ENCODE results near the gene OXSR1. TPM values are rescaled to one million over a fixed set of nuclear protein-coding genes. Genes with fewer than 3 reads are reported as not detected.
"Not testable (repeated sequence)": the region's sequence is repeated elsewhere in the genome, so short reads cannot be mapped to it uniquely, and the experiment has no call there.

OXSR1 gene
- total RNA-seq, 4 donors from 2014 or later = 23.9 to 35.8 (median 29.9) TPM

GRCh38 chr3:38276917-38277630 lies 111.7 kb downstream of the OXSR1 start:
- Histone ChIP-seq H3K4me1 (no peaks in the 10 kb centered on the region), H3K9me3 (no peaks in the 10 kb centered on the region), H3K36me3 (peaks cover 0 to 48% (median 0%) of the 10 kb centered on the region in 3 donors), H3K27ac (no peak overlapping the region), H3K4me3 (no peak overlapping the region), H3K27me3 (no peaks in the 10 kb centered on the region)
- no peak for DNase-seq (ENCODE audit: low spot score in 2 of 2)
- 91 to 93% methylated on average over 12 to 13 of the region's 13 CpGs for WGBS, 2 donors
- TF ChIP-seq, protein P1, sequence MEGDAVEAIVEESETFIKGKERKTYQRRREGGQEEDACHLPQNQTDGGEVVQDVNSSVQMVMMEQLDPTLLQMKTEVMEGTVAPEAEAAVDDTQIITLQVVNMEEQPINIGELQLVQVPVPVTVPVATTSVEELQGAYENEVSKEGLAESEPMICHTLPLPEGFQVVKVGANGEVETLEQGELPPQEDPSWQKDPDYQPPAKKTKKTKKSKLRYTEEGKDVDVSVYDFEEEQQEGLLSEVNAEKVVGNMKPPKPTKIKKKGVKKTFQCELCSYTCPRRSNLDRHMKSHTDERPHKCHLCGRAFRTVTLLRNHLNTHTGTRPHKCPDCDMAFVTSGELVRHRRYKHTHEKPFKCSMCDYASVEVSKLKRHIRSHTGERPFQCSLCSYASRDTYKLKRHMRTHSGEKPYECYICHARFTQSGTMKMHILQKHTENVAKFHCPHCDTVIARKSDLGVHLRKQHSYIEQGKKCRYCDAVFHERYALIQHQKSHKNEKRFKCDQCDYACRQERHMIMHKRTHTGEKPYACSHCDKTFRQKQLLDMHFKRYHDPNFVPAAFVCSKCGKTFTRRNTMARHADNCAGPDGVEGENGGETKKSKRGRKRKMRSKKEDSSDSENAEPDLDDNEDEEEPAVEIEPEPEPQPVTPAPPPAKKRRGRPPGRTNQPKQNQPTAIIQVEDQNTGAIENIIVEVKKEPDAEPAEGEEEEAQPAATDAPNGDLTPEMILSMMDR (IDR thresholded peaks at IDR 0.05) = no peak
- TF ChIP-seq EP300 (IDR thresholded peaks at IDR 0.05) (no peak), POLR2A (IDR thresholded peaks at IDR 0.05) (no peak)

DNA sequence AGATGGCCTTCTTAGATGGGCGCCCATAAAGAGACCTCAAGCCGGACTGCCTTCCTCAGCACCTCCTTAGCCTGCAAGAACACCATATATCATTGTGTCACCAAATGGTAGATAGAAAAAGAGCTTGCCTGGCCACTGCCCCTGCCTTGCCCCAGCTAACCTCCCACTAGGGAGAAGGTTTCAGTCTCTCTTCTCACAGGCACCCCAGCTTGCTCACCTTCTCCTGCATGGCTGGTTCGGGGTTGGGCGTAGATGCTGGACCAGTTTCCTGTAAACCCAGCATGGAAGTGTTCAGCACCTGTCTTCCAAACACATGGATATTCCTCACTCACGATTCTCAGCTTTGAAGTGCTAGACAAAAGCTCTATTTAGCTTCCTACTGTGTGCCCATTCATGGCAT lies 113.5 kb downstream of the OXSR1 start:
- 86 to 93% methylated on average over 5 of the region's 5 CpGs for WGBS, 2 donors
- H3K36me3 ChIP-seq = peaks cover 0 to 48% (median 0%) of the 10 kb centered on the region in 3 donors
- no peaks in the 10 kb centered on the region for H3K4me1 ChIP-seq
- TF ChIP-seq EP300 (IDR thresholded peaks at IDR 0.05) (no peak), POLR2A (IDR thresholded peaks at IDR 0.05) (no peak)
- TF ChIP-seq, protein P1 (IDR thresholded peaks at IDR 0.05) = no peak
- H3K27me3 ChIP-seq = no peaks in the 10 kb centered on the region
- no peak for DNase-seq (ENCODE audit: low spot score in 2 of 2)
- H3K4me3 ChIP-seq = no peak overlapping the region
- H3K9me3 ChIP-seq = no peaks in the 10 kb centered on the region
- no peak overlapping the region for H3K27ac ChIP-seq

DNA sequence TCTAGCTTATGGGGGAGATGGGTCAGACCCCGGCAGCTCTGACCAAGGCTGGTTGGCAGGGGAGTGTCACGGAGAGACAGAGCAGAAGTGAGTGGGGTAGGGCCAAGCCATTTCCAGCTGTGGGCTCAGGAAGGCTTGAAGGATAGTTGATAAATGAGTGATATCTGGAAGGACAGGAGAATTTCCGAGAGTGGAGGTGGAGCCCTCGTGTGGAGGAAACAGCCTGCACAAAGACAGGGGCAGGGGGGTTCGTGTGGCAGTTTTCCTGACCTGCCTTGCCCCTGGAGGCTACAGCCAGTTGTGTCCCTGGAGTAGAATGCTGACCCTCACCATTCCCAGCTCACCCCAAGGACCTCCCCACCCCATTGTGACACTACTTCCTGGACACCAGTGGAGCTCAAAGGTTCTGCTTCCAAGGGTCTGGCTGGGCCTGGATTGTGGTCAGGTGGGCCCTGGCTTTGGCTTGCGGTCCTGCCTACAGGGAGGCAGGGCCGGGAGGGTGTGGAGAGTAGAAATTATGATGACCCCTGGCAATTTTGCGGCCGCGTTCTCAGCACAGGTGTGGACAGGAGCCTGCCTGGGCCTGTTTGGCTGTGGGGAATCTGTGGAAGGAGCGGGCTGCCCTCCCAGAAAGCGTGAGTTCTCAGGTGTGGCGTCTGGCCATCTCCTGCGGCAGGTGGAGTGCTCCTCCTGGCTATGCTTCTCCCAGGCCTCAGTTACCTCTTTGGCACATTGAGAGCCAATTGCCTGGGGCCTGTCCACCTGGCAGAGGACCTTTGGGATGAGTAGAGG lies 116.8 kb downstream of the OXSR1 start, which contains the start of gene SLC22A14:
Gene SLC22A14, plus strand, starts transcription at position 400 of the 792 bp plus-strand sequence. CDS start 23,733 bp downstream, outside the sequence.
- H3K4me3 ChIP-seq = no peak within 1 kb of the TSS
- whole genome bisulfite sequencing, 2 donors = 91% methylated on average over 14 of the region's 14 CpGs
- DNase-seq (ENCODE audit: low spot score in 2 of 2) = no peak
- H3K9me3 ChIP-seq = no peaks in the 10 kb centered on the region
- H3K27ac ChIP-seq = no peak within 1 kb of the TSS
- no peaks in the 10 kb centered on the region for H3K4me1 ChIP-seq
- TF ChIP-seq, protein P1 (IDR thresholded peaks at IDR 0.05) = no peak
- TF ChIP-seq POLR2A (IDR thresholded peaks at IDR 0.05) = no peak
- no peak for TF ChIP-seq EP300 (IDR thresholded peaks at IDR 0.05)
- H3K27me3 ChIP-seq = no peaks in the 10 kb centered on the region
- H3K36me3 ChIP-seq = peaks cover 0 to 16% (median 0%) of the 10 kb centered on the region in 3 donors

GRCh38 chr3:38283810-38284755 lies 118.7 kb downstream of the OXSR1 start:
- 65 to 69% methylated on average over 13 to 16 of the region's 16 CpGs for WGBS, 2 donors
- no peak for TF ChIP-seq EP300 (IDR thresholded peaks at IDR 0.05)
- no peak overlapping the region for H3K27ac ChIP-seq
- H3K27me3 ChIP-seq = no peaks in the 10 kb centered on the region
- no peak for DNase-seq (ENCODE audit: low spot score in 2 of 2)
- H3K4me1 ChIP-seq = no peaks in the 10 kb centered on the region
- no peak overlapping the region for H3K4me3 ChIP-seq
- H3K9me3 ChIP-seq = no peaks in the 10 kb centered on the region
- peaks cover 0 to 2% (median 0%) of the 10 kb centered on the region in 3 donors for H3K36me3 ChIP-seq

DNA sequence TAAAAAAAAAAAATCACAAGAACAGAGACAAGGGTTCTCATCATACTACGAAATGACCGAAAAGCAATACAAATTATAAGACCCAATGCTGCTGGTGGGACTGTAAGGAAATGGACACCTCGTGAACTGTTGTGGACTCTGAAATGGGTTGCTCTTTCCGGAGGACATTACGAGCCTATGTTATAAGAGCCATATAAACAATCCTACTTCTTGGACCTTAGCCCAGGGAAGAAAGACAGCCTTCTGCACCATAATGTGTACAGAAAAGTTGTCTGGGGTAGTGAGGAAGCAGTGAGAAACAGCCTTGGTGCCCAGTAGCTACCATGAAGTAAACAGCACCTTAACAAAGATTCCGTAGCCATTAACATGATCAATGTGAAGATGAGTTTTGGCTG lies 119.4 kb downstream of the OXSR1 start:
- Histone ChIP-seq H3K27me3 (no peaks in the 10 kb centered on the region), H3K27ac (no peak overlapping the region), H3K36me3 (peaks cover 0 to 2% (median 0%) of the 10 kb centered on the region in 3 donors), H3K4me1 (no peaks in the 10 kb centered on the region), H3K9me3 (no peaks in the 10 kb centered on the region), H3K4me3 (no peak overlapping the region)
- 79 to 93% methylated on average over 6 of the region's 6 CpGs for WGBS, 2 donors
- no peak for TF ChIP-seq EP300 (IDR thresholded peaks at IDR 0.05)
- no peak for TF ChIP-seq POLR2A (IDR thresholded peaks at IDR 0.05)
- TF ChIP-seq, protein P1 (IDR thresholded peaks at IDR 0.05) = no peak
- no peak for DNase-seq (ENCODE audit: low spot score in 2 of 2)

GRCh38 chr3:38289286-38290217 lies 124.2 kb downstream of the OXSR1 start:
- not testable (repeated sequence) for H3K36me3 ChIP-seq; H3K27me3 ChIP-seq; H3K9me3 ChIP-seq; H3K4me1 ChIP-seq; H3K4me3 ChIP-seq; DNase-seq (ENCODE audit: low spot score in 2 of 2); H3K27ac ChIP-seq
- WGBS, 2 donors = 90 to 92% methylated on average over 16 of the region's 16 CpGs

GRCh38 chr3:38297053-38297452 lies 131.7 kb downstream of the OXSR1 start:
- H3K4me1 ChIP-seq; H3K27ac ChIP-seq; H3K4me3 ChIP-seq; H3K36me3 ChIP-seq; H3K9me3 ChIP-seq; H3K27me3 ChIP-seq; DNase-seq (ENCODE audit: low spot score in 2 of 2): not testable (repeated sequence)
- WGBS, 2 donors = 75 to 76% methylated on average over 4 of the region's 4 CpGs
